SK-N-MC (cell line): ENCODE results near the gene PLCD3.

Source experiments
- EZH2 ChIP-seq: fragments of 200-600 bp; sonication (generic); IDR thresholded peaks from one replicate; pipeline ENCODE4 v1.6.1; 2017; ENCODE audit warnings: antibody characterized with exemption
- POLR2AphosphoS5 ChIP-seq: IDR thresholded peaks from 2 replicates; pipeline ENCODE4 v1.6.1; 2012; ENCODE audit warnings: mild to moderate bottlenecking, low read depth, low read length, borderline replicate concordance

DNA sequence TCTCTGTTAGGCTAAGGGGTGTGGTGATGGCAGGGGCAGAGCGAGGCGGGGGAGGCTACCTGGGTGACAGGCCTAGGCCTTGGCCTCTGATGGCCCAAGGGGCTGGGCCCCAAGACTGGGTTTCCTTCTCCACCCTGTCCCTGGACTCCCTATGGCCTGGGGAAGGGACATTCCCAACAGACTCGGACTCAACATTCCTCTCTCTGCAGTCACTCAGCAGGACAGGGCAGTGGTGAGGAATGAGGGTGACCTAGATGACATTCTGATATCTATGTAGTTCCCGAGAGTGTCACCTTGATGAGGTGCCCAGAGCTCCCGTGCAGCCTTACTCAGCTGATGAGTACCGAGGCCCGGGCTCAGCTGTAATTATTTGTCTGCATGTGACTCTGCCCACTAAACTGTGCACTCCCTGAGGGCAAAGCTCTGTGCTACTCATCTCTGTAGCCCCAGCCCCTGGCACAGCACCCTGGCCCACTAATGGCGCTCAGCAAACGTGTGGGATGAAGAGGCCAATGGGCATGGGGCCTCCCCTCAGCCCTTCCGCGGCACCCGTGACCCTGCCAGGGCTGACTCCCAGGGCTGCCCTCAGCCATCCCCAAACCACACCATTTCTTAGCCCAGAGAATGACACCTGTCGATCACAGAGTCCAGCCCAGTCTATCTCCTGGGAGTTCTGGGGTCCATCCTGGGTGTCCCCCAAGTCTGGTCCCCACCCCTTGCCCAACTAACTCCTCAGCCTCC, 2.2 kb downstream of the PLCD3 start:
- no peak for TF ChIP-seq POLR2AphosphoS5
- TF ChIP-seq EZH2 = no peak
